Measurements from ENCODE around the gene DCHS2.

DCHS2 gene

DNA sequence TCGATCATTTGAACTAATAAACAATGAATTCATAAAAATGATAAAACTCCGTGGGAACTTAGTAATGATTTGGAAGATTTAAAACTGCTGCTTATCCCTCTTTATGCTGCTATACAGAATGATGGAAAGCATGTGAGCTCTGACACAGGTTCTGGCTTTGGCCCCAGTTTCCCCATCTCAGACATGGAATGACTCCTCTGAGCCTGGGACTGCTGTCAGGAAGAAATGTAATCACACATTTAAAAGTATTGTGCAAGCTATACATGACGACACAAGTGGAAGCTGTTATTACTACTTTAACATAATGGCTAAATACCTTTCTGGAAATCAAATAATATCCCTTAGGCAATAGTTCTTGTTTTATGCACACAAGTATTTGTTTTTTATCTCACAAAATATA is 161.7 kb downstream of the DCHS2 start:
- no peak for TF ChIP-seq ZFX (IDR thresholded peaks at IDR 0.05; ENCODE audit: borderline replicate concordance)
- TF ChIP-seq, protein P1, sequence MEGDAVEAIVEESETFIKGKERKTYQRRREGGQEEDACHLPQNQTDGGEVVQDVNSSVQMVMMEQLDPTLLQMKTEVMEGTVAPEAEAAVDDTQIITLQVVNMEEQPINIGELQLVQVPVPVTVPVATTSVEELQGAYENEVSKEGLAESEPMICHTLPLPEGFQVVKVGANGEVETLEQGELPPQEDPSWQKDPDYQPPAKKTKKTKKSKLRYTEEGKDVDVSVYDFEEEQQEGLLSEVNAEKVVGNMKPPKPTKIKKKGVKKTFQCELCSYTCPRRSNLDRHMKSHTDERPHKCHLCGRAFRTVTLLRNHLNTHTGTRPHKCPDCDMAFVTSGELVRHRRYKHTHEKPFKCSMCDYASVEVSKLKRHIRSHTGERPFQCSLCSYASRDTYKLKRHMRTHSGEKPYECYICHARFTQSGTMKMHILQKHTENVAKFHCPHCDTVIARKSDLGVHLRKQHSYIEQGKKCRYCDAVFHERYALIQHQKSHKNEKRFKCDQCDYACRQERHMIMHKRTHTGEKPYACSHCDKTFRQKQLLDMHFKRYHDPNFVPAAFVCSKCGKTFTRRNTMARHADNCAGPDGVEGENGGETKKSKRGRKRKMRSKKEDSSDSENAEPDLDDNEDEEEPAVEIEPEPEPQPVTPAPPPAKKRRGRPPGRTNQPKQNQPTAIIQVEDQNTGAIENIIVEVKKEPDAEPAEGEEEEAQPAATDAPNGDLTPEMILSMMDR (IDR thresholded peaks at IDR 0.05) = no peak
- H3K27ac ChIP-seq = no peak overlapping the region

DNA sequence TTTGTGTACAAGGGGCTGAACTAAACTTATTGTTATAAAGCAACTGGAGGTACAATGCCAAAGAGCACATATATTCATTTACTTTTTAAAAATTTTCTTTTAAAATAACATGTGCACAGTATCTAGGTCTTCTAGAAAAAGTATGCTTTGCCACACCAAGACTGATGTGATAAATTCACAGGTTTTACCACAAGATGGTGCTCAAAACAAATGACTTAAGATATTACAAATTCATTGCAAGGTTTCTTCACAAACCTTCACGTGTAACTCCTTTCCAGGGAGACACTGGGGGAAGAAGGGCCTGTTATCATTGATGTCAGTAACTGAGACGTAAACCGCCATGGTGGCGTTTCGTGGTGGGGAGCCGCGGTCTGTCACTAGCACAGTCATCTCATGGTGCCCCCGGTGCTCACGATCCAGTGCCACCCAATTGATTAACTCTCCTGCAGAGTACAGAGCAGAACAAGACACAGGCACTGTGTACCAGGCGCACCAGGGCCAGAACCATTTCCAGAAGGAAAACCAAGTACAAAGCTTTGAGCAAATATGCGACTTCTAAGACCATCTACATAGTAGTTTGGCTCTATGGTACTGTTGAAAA is 162.2 kb downstream of the DCHS2 start:
- no peak for TF ChIP-seq ZFX (IDR thresholded peaks at IDR 0.05; ENCODE audit: borderline replicate concordance)
- TF ChIP-seq, protein P1 (IDR thresholded peaks at IDR 0.05) = peak; percentile 76
- H3K27ac ChIP-seq = no peak overlapping the region

DNA sequence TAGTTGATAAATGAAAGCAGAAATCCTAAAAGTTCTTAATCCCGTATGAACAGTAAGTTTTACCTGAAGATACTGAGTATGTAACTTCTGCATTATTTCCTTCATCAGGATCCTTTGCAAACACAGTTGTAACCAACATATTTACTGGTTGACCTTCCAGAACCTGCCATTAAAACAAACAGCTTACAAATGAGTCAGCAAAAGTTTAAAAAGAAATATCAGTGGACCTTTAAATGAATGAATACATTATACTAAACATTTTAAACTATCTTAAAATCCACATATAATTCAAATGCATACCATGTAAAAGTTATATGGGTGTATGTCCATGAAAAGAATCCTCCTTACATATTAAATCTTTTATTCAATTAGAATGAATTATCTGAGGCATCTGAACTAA is 163.6 kb downstream of the DCHS2 start:
- TF ChIP-seq, protein P1 (IDR thresholded peaks at IDR 0.05) = no peak
- no peak for TF ChIP-seq ZFX (IDR thresholded peaks at IDR 0.05; ENCODE audit: borderline replicate concordance)
- no peak overlapping the region for H3K27ac ChIP-seq

DNA sequence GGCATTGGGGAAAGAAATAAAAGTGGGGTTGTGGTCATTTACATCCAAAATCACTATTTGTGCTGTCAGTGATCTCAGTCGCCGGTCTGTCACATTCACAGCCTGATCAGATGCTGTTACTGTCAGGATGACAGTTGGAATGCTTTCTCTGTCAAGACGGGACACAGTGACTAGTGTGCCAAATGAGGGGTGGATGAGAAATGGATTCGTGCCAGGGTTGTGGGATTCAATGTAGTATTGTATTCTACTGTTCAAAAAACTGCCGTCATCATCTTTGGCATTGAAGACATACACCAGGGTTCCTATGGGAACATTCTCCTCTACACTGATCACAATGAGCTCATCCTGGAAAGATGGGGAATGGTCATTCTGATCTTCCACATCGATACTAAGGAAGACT is 171.1 kb downstream of the DCHS2 start:
- TF ChIP-seq, protein P1 (IDR thresholded peaks at IDR 0.05) = no peak
- TF ChIP-seq ZFX (IDR thresholded peaks at IDR 0.05; ENCODE audit: borderline replicate concordance) = no peak
- no peak overlapping the region for H3K27ac ChIP-seq

DNA sequence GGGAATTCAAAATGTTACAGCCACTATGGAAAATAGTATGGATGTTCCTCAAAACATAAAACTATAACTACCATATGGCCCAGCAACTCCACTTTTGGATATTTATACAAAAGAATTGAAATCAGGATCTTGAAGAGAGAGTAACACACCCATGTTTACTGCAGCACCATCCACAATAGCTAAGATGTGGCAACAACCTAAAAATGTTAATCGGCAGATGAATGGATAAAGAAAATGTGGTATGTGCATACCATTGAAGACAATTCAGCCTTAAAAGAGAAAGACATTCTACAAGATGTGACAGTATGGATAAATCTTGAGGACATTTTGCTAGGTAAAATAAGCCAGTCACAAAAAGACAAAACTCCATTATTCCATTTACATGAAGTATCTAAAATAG is 171.9 kb downstream of the DCHS2 start:
- H3K27ac ChIP-seq = no peak overlapping the region
- TF ChIP-seq, protein P1 (IDR thresholded peaks at IDR 0.05) = no peak
- TF ChIP-seq ZFX (IDR thresholded peaks at IDR 0.05; ENCODE audit: borderline replicate concordance) = no peak

DNA sequence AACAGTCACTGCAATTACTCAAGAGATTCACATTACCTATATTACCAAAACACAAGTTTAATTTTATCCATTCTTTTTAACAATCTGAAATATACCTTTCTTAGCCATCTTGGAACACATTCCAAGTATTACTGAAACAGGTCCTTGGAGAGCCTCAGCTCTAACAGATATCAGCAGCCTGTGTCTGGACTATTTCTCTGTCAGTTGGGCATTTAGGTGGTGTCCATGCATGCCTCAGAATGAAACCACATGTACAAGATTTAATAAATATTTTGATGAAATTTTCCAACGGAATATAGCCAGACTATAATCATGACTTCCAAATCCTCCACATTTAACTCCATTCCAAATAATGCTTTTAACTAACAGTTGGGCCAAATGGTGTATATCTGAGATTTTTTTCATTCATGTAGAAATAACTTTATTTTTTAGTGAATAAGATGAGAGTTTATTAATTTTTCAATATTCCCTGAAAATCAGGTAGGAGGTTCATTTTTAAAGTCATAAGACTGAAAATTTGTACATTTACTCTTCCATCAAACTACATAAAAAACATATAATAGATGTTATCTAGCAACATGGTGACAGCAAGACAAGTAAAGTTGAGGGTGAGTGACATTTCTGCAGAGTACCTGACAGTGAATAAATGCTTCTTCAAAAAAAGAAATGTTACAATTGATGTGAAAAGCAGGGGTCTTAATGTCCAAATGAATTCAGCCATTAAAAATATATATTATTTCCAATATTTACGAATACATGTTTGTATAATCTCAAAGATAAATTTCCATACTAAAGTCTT is 174.2 kb downstream of the DCHS2 start:
- TF ChIP-seq, protein P1 (IDR thresholded peaks at IDR 0.05) = no peak
- TF ChIP-seq ZFX (IDR thresholded peaks at IDR 0.05; ENCODE audit: borderline replicate concordance) = no peak

DNA sequence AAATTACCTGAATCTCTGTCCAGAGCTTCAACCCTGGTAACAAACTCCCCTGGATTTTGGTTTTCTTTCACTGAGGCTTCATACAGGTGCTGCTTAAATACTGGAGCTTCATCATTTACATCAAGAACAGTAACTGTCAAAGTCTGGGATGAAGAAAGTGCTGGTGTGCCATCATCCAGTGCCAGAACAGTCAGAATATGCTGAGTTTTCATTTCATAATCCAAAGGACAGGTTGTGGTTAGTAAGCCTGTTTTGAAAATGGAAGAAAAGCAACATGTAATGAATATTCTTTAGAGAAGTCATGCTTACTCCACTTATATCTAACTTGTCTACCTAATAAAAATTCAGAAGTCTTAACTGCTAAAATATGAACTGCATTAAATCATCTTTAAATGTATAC is 175.9 kb downstream of the DCHS2 start:
- no peak for TF ChIP-seq ZFX (IDR thresholded peaks at IDR 0.05; ENCODE audit: borderline replicate concordance)
- TF ChIP-seq, protein P1 (IDR thresholded peaks at IDR 0.05) = no peak

More for the DNA sequence above, 174.2 kb downstream of the DCHS2 start:
- H3K27ac ChIP-seq = no peak overlapping the region

More for the DNA sequence above, 175.9 kb downstream of the DCHS2 start:
- H3K27ac ChIP-seq = no peak overlapping the region
